Spleen (tissue), 7 donors: Measurements from ENCODE around the gene MACROD2.

Source experiments
- CTCF ChIP-seq, 11 experiments: fragments of 200-600 bp in 7 of 11; fragments of 450-650 bp in 4 of 11; sonication (generic) in 4 of 11; IDR thresholded peaks in 8 of 11; conservative IDR thresholded peaks in 3 of 11; 1 replicate in 7 of 11; 2 replicates in 4 of 11; pipeline versions ENCODE4 v1.4.0 to v1.8.0; 2016 to 2021; ENCODE audit warnings: antibody characterized with exemption in 11 of 11, inconsistent platforms in 4 of 11, mild to moderate bottlenecking in 1 of 11
- POLR2A ChIP-seq, 3 donors: fragments of 450-650 bp; IDR thresholded peaks; one replicate each; pipeline ENCODE4 v1.5.1; 2017; ENCODE audit warnings: antibody characterized with exemption in 3 of 3, mild to moderate bottlenecking in 1 of 3
- POLR2AphosphoS5 ChIP-seq, 3 donors: sonication (generic); formaldehyde crosslinking; IDR thresholded peaks; one replicate each; pipeline ENCODE4 v1.5.1; 2017; ENCODE audit warnings: antibody characterized with exemption in 3 of 3
- donor health status: DM: no; HTN: no; CAD: no; lungs with moderate emphysema.
- donor health status: DM: no; HTN: no; CAD: no.
- donor health status: DM: no; HTN: no; CAD: no.

GRCh38 chr20:15945289-15945688 lies 1950.0 kb downstream of the MACROD2 start:
- TF ChIP-seq POLR2AphosphoS5 (IDR thresholded peaks at IDR 0.05) (no peak), CTCF (IDR thresholded peaks at IDR 0.05 in 8 of 11, conservative IDR thresholded peaks at IDR 0.05 in 3 of 11) (no peak), POLR2A (IDR thresholded peaks at IDR 0.05) (no peak)
